NCI-H82 treated with DMSO at 0.1 percent for 48 hours (cell line): ENCODE measurements around the gene GHR.

Source experiments
- DNase-seq: peaks from one replicate; lab custom pipeline; 2025; ENCODE audit not compliant: unreplicated experiment; lab: John Stamatoyannopoulos, UW

The GHR gene

GRCh38 chr5:42515504-42515903 is 92.3 kb downstream of the GHR start:
- DNase-seq: no peak

GRCh38 chr5:42516282-42517042 is 93.2 kb downstream of the GHR start:
- no peak for DNase-seq

- DNase-seq: no peak
These were observed 93.9 kb downstream of the GHR start for GRCh38 chr5:42517164-42517563.

- no peak for DNase-seq
These were observed 95.5 kb downstream of the GHR start for GRCh38 chr5:42518595-42519221.

GRCh38 chr5:42520203-42520602 is 97.0 kb downstream of the GHR start:
- no peak for DNase-seq

- DNase-seq: no peak
These were observed 97.7 kb downstream of the GHR start for GRCh38 chr5:42520957-42521356.

GRCh38 chr5:42521406-42521805 is 98.2 kb downstream of the GHR start:
- no peak for DNase-seq

GRCh38 chr5:42522783-42523182 is 99.5 kb downstream of the GHR start:
- no peak for DNase-seq

GRCh38 chr5:42526179-42526578 is 102.9 kb downstream of the GHR start:
- DNase-seq: no peak

GRCh38 chr5:42531611-42532010 is 108.4 kb downstream of the GHR start:
- DNase-seq: no peak

GRCh38 chr5:42542106-42542505 is 118.9 kb downstream of the GHR start:
- no peak for DNase-seq

- DNase-seq: no peak
These were observed 120.5 kb downstream of the GHR start for GRCh38 chr5:42543774-42544173.

- no peak for DNase-seq
These were observed 121.8 kb downstream of the GHR start for GRCh38 chr5:42545038-42545437.

- DNase-seq: no peak
These were observed 123.9 kb downstream of the GHR start for GRCh38 chr5:42547141-42547540.

GRCh38 chr5:42547894-42548293 is 124.7 kb downstream of the GHR start:
- no peak for DNase-seq

- DNase-seq: no peak
These were observed 129.4 kb downstream of the GHR start for GRCh38 chr5:42552597-42552996.

- no peak for DNase-seq
These were observed 130.2 kb downstream of the GHR start for GRCh38 chr5:42553461-42553860.

- DNase-seq: no peak
These were observed 131.8 kb downstream of the GHR start for GRCh38 chr5:42555010-42555409.

GRCh38 chr5:42555797-42556196 is 132.6 kb downstream of the GHR start:
- no peak for DNase-seq

- no peak for DNase-seq
These were observed 134.4 kb downstream of the GHR start for GRCh38 chr5:42557689-42558088.

GRCh38 chr5:42561656-42562055 is 138.4 kb downstream of the GHR start:
- DNase-seq: no peak

GRCh38 chr5:42564689-42565356 is 141.6 kb downstream of the GHR start:
- no peak for DNase-seq
